GM19099 (cell line): ENCODE results near the gene RBM33.
A peak's percentile ranks its signal among the peaks of the same experiment; 100 is the strongest.

Experiments used
- POLR2A ChIP-seq: IDR thresholded peaks from 3 replicates; pipeline ENCODE4 v1.6.1; 2011; ENCODE audit warnings: low read depth; ENCODE audit not compliant: insufficient read length; ENCODE audit errors: extremely low read depth

Gene RBM33, protein sequence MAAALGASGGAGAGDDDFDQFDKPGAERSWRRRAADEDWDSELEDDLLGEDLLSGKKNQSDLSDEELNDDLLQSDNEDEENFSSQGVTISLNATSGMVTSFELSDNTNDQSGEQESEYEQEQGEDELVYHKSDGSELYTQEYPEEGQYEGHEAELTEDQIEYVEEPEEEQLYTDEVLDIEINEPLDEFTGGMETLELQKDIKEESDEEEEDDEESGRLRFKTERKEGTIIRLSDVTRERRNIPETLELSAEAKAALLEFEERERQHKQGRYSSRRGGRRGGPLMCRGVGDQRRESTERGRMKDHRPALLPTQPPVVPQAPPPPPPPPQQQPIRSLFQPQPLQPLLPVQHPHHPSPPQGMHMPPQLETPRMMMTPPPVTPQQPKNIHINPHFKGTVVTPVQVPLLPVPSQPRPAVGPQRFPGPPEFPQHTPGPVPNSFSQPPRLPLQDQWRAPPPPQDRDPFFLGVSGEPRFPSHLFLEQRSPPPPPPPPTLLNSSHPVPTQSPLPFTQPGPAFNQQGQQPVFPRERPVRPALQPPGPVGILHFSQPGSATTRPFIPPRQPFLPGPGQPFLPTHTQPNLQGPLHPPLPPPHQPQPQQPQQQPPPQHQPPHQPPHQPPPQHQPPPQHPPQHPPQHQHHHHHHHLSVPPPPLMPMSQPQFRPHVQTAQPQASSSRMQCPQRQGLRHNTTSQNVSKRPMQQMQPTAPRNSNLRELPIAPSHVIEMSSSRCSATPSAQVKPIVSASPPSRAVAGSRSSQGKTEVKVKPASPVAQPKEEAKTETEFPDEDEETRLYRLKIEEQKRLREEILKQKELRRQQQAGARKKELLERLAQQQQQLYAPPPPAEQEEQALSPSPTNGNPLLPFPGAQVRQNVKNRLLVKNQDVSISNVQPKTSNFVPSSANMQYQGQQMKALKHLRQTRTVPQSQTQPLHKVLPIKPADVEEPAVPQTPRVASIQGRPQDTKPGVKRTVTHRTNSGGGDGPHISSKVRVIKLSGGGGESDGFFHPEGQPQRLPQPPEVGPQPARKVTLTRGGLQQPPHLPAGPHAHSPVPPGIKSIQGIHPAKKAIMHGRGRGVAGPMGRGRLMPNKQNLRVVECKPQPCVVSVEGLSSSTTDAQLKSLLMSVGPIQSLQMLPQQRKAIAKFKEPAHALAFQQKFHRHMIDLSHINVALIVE

DNA sequence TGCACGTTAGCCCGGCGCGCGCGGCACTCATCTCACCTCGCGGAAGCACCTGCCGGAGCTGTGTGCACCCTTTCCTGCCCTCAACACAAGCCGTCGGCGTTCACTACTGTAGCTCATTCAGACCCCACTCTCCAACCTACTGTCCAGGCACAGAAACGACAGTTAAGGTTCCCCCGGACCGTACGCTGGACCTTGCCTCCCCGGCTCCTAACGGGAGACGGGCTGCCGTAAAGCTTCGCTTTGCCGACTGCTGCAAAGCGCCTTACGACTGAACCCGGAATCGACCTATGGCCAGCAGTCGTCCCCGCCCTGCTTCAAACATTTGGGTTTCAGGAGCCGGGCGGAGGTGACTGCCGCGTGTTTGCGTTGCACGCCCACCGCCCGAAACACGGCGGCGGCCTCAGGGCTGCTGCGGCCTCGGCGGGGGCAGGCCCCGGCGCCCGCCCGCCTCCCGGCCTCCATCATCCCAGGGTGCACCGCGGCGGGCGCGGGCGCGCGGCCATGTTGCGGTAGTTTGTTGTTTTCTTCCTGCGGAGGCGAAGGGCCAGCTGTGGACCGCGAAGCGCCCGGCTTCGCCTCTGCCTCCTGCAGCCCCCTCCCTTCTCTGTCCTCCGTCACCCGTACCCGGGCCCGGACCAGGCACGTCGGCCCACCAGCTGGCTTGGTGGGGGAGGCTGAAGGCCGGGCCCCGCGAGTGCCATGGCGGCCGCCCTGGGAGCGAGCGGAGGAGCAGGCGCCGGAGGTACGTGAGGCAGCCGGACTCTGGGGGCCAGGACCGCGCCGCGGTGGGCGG lies at the start of gene RBM33:
Gene RBM33, plus strand, starts transcription at position 484 of the 793 bp plus-strand sequence. Its CDS starts 216 bp downstream, at position 700.
- peak; percentile 88 for TF ChIP-seq POLR2A

DNA sequence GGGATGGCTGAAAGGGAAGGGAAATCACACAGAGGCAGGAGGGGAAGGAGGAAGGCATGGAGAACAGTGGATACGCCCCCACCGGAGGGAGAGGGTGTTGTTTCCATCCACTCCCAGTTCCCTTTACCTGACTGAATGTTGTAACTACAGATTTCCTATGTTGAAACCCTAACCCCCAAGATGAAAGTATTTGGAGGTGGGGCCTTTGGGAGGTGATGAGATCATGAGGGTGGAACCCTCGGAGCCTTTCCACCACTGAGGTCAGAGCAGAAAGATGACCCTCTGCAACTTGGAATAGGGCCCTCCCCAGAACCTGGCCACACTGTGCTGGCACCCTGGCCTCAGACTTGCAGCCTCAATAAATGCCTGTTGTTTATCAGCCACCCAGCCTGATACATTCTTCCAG lies 49.5 kb upstream of the RBM33 start:
- TF ChIP-seq POLR2A, result no peak

DNA sequence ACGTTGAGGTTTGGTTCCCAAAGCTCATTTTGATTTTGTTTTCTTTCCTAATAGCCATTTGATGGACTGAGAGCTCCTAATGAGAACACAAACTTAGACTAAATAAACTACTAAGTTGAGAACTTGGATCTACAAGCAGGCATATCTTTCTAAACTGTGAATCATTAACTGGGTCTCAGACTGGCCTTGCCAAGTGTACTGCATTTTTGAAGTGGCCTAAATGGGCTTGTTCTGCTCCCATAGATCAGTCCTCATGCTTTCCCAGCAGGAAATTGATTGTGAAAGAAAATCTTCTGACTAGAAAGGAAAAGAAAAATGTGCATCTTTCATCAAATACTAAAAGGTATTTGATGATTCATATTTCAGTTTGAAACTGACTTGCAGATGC lies 46.7 kb upstream of the RBM33 start:
- TF ChIP-seq POLR2A, result no peak

DNA sequence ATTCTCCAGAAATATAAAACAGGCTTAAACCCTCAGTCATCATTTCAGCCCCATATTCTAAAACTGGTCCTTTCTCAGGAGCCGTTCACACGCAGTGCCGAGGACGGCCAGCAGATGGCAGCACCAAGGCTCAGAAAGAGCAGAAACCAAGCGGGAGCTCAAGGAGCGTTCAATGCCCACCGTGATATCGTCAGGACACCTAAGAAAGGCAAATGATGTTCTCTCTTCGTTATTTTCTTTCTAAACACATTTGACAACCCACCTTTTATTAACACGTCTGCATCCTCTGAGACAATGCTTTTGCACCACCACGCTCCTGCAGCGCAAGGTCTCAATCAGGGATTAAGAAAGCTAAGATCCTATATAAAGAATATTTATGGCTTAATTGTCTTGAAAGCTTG lies 45.7 kb upstream of the RBM33 start:
- TF ChIP-seq POLR2A, result no peak

DNA sequence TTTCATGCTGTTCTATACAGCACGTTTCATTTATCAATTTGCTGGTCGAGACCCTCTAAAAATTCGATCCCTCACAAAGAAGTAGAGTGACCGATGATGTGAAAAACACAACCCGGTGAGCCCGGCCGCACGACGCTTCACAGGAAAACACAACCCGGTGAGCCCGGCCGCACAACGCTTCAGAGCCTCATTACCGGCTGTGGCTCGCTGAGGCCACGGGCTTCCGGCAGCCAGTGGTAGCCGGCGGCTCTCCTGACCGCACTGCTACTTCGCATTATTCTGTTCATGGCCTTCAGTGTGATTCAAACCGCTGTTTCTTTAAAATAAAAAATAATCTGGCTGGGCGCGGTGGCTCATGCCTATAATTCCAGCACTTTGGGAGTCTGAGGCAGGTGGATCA lies 42.3 kb upstream of the RBM33 start:
- no peak for TF ChIP-seq POLR2A

DNA sequence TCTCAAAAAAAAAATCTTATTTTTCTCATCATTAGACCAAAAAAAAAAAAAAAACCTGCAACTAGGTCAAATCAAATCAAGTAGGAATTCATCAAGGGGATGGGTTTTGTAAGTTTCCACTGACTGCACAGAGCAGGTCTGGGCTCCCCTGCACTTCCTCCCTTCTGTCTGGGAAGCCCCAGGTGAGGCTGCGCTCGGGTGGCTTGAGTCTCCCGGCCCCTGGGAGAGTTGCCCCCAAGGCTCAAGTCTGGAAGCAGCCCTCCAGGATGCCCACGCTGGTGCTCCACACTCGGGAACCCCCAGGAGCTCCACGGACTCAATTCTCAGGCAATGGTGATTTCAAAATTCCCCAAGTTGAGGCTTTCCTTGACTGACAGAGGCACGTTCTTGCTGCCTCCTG lies 41.7 kb upstream of the RBM33 start:
- TF ChIP-seq POLR2A, result no peak

DNA sequence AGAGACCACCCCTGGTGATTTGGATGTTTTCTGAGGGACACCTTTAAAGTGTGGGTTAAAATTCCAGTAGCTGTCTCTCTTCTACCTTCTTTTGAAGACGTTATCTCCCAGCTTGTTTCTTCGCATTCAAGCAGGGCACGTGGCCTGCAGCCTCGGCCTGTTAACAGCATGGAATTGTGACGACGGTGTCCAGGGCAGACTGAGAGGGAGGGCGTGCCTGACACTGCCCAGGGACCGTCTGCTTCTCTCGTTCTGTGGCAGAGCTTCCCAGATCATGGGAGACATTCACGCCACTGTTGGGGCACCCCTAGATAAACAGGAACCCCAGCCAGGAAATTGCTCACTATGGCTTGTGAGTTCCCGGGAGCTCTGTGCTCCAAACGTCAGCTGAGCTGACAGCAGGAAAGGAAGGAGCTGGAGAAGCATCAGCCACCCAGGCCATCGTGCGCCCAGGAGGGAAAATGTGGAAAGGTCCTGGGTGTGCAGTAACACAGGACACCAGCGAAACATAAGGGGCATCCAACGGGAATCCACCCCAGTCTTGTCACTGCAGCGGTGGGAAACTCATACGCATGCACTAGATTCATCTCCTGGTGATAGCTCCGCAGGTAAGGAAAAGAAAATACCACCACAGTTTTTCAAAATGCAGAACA lies 41.1 kb upstream of the RBM33 start:
- no peak for TF ChIP-seq POLR2A

DNA sequence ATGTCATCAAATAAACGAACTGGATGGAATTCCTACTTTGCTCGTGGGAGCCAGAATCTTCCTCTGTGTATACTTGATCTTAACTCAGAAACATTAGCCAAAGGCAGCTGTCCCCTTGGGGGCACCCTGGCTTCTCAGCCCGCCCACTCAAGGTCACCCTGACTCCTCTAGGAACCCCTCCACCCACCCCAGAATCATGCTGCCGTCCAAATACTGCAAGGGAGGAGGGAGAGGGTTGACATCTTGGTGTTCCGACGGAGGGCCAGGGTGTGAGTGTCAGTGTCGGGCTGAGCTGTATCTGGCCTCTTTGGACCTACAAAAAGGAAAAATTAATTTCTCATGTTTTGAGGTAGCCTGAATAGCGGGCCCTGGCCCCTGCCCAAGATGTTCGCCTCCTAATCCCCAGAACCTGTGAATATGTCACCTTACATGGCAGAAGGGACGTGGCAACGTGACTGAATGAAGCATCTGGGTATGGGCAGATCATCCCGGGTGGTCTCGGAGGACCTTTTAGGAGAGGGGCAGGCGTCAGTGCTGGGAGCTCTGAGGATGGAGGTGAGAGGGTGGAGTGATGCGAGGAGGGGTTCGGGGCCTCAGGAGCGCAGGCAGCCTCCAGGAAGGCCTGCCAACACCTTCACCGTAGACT lies 40.5 kb upstream of the RBM33 start:
- TF ChIP-seq POLR2A, result no peak

DNA sequence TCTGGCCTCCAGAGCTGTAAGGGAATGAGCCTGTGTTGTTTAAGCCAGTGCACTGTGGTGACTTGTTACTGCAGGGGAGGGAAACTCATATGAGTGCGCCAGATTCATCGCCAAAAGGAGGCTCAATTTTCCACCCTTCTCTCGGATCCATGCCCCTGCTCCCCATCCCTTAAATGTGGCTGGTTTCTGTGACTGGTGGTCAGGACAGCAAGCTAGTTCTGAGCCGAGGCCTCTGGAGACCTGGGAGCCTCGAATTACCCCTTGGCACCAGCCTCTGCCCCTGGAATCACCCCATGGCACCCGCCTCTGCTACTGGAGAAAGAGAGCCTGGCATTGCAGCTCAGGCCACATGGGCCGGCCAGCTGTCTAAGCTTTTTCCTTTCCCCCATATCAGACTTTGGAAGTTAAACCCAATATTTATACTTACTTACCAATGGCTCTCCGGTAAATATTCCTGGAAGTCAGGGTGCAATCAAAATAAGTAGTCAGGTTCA lies 39.9 kb upstream of the RBM33 start:
- TF ChIP-seq POLR2A, result no peak

DNA sequence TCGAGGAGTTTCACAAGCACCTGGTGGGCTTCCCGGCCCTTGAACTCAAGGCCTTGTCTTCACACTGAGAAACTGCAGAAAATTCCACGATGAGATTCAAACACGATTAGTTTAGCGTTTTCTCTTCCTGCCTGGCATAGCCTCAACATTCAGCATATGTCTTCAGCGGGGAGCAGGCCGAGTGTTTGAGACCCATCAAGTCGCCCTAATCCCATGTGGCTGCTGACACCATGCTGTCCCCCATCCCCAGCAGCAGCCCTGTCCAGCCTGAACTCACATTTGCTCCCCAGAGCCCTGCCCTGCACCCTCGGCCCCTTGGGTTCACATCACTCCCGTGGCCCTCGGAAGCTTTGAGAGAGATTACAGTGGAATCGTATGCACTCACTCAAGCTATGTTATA lies 35.3 kb upstream of the RBM33 start:
- TF ChIP-seq POLR2A, result no peak

DNA sequence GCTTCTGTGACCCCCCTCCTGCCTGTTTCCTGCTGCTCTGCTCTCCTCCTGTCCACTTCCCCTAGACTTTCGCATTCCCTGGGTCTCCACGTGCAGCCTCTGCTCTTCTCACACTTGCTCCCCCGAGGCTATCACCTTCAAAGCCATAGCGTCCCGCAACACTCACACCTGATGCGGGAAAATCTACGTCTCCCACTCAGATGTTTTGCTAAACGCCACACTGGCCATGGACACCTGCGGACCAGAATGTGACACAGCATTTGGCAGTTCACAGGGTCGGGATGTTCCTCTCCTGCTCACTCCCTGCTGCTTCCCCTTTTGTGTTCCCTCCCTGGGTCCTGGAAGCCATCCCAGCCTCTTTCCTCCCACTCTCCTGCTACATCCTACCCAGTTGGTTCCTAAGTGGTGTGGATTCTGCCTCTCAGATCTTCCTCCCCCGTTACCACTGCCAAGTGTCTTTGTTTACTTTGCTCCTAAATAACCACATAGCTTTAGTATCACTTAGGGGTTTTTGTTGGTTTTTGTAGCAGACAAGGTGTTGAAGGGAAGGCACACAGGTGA lies 33.7 kb upstream of the RBM33 start:
- no peak for TF ChIP-seq POLR2A

DNA sequence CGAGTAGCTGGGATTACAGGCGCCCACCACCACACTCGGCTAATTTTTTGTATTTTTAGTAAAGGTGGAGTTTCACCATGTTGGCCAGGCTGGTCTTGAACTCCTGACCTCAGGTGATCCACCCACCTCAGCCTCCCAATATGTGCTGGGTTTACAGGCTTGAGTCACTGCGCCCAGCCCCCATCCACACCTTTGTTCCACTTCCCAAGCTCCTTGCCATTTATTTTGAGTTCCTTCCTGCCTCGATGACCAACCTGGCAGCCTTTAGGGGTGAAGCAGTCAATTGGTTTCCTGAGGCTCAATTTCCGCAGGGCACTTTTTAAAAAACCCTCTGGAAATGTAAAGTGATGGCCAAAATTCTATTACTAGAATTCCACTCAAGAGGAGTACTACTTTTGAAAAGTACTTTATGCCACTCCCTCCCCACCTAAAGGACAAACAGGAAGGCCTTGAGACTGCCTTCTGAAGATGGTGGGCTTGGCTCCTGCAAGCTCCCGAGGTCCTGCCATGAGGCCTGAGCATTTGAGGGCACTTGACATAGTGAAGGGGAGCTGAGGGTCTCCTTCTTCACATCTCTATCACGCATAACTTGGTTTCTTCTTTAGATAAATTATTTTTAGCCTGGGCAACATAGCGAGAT lies 32.5 kb upstream of the RBM33 start:
- TF ChIP-seq POLR2A, result no peak

DNA sequence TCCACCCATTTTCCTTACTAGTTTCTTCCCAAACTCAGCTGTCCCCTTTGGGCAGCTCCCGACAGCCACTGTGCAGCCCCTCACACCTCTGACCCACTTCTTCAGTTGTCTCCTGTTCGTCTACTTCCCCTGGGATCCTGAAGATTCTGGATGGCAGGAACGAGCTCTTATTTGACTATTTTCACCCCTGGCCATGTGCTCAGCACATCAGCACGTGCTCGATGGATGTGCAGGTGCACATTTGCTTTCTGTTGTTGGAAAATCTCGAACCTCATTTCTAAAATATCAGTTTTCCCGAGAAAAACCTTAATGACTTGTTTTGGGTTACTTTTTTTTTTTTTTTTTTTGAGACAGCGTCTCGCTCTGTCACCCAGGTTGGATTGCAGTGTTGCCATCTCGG lies 31.8 kb upstream of the RBM33 start:
- TF ChIP-seq POLR2A, result no peak
